Astrocyte (in vitro differentiated cells and primary cell): ENCODE results near the gene AKR1B15. TPM values are rescaled to one million over a fixed set of nuclear protein-coding genes. Genes with fewer than 3 reads are reported as not detected.

Experiments
- DNase-seq: peaks from one replicate; pipeline ENCODE4 v3.0.0-alpha.2; 2010; ENCODE audit warnings: low read depth
- FAIRE-seq: peaks from 2 replicates; lab custom pipeline; 2011; peaks lifted over from hg19 to GRCh38; lab: Jason Lieb, UNC
- H2AFZ ChIP-seq: 2 replicates; pipeline ENCODE4 v1.6.0; 2012; ENCODE audit warnings: low read depth, low read length, inconsistent platforms
- H3K27ac ChIP-seq: 2 replicates; pipeline ENCODE4 v1.5.1; 2011; ENCODE audit warnings: low read depth, low read length, inconsistent platforms
- H3K27me3 ChIP-seq: 2 replicates; pipeline ENCODE4 v1.6.0; 2011; ENCODE audit warnings: low read length, inconsistent platforms; ENCODE audit not compliant: insufficient read depth
- H3K36me3 ChIP-seq: 2 replicates; pipeline ENCODE4 v1.5.1; 2011; ENCODE audit warnings: low read length, inconsistent platforms; ENCODE audit not compliant: insufficient read depth
- H3K4me1 ChIP-seq: 2 replicates; pipeline ENCODE4 v1.5.1; 2011; ENCODE audit warnings: low read length, inconsistent platforms; ENCODE audit not compliant: insufficient read depth
- H3K4me2 ChIP-seq: 2 replicates; pipeline ENCODE4 v1.6.0; 2012; ENCODE audit warnings: low read length, inconsistent platforms
- H3K4me3 ChIP-seq: 2 replicates; pipeline ENCODE4 v1.5.1; 2011; ENCODE audit warnings: low read depth, mild to moderate bottlenecking, low read length, inconsistent platforms; ENCODE audit not compliant: insufficient read depth
- H3K79me2 ChIP-seq: 2 replicates; pipeline ENCODE4 v1.6.0; 2012; ENCODE audit warnings: mild to moderate bottlenecking, low read length, inconsistent platforms; ENCODE audit not compliant: insufficient read depth
- H3K9ac ChIP-seq: 2 replicates; pipeline ENCODE4 v1.6.0; 2012; ENCODE audit warnings: mild to moderate bottlenecking, low read length, inconsistent platforms
- H3K9me3 ChIP-seq: 2 replicates; pipeline ENCODE4 v1.5.1; 2012; ENCODE audit warnings: low read depth, mild to moderate bottlenecking, low read length, inconsistent platforms; ENCODE audit not compliant: insufficient read depth
- H4K20me1 ChIP-seq: 2 replicates; pipeline ENCODE4 v1.6.0; 2012; ENCODE audit warnings: low read length, inconsistent platforms; ENCODE audit not compliant: insufficient read depth
- H3K27ac Mint-ChIP-seq: one replicate; pipeline ENCODE4 v1.8.0; 2021; ENCODE audit warnings: mild to moderate bottlenecking, mixed read lengths; ENCODE audit not compliant: unreplicated experiment
- H3K27me3 Mint-ChIP-seq: one replicate; pipeline ENCODE4 v1.8.0; 2021; ENCODE audit warnings: low read depth, mixed read lengths; ENCODE audit not compliant: unreplicated experiment
- H3K36me3 Mint-ChIP-seq: one replicate; pipeline ENCODE4 v1.8.0; 2021; ENCODE audit warnings: low read depth, mixed read lengths; ENCODE audit not compliant: unreplicated experiment
- H3K4me1 Mint-ChIP-seq: one replicate; pipeline ENCODE4 v1.8.0; 2021; ENCODE audit warnings: low read depth, mixed read lengths; ENCODE audit not compliant: unreplicated experiment
- H3K4me3 Mint-ChIP-seq: one replicate; pipeline ENCODE4 v1.8.0; 2021; ENCODE audit warnings: mild to moderate bottlenecking, moderate library complexity, mixed read lengths; ENCODE audit not compliant: unreplicated experiment
- H3K9me3 Mint-ChIP-seq: one replicate; pipeline ENCODE4 v1.8.0; 2021; ENCODE audit warnings: mild to moderate bottlenecking, mixed read lengths; ENCODE audit not compliant: unreplicated experiment
- CTCF ChIP-seq: IDR thresholded peaks from 2 replicates; pipeline ENCODE4 v1.5.1; 2011; ENCODE audit warnings: low read depth, mild to moderate bottlenecking, inconsistent platforms, low read length, moderate library complexity; ENCODE audit not compliant: insufficient read depth
- EZH2 ChIP-seq: IDR thresholded peaks from 2 replicates; pipeline ENCODE4 v1.6.1; 2012; ENCODE audit warnings: mild to moderate bottlenecking, low read length, inconsistent platforms; ENCODE audit not compliant: insufficient read depth
- total RNA-seq: library from RNA; stranded (reverse); gene quantifications from 2 replicates; pipeline ENCODE4 v1.2.1, GENCODE V29; 2021

Gene AKR1B15
- total RNA-seq, 1 donor from 2014 or later, result not detected

GRCh38 chr7:134605978-134606923 is 57.3 kb downstream of the AKR1B15 start:
- peak; percentile 11 for DNase-seq

GRCh38 chr7:134611611-134612151 is 62.8 kb downstream of the AKR1B15 start:
- H3K27me3 ChIP-seq, result no peaks in the 10 kb centered on the region
- H3K36me3 Mint-ChIP-seq, result no peaks in the 10 kb centered on the region
- DNase-seq, result no peak
- H3K36me3 ChIP-seq, result no peaks in the 10 kb centered on the region
- no peaks in the 10 kb centered on the region for H3K9me3 Mint-ChIP-seq
- no peaks in the 10 kb centered on the region for H3K79me2 ChIP-seq
- FAIRE-seq, result no peak
- H3K4me1 Mint-ChIP-seq, result peaks cover 8% of the 10 kb centered on the region
- H3K27ac ChIP-seq, result no peak overlapping the region
- H3K9me3 ChIP-seq, result no peaks in the 10 kb centered on the region
- peaks cover 13% of the 10 kb centered on the region for H3K4me1 ChIP-seq
- no peaks in the 10 kb centered on the region for H4K20me1 ChIP-seq
- TF ChIP-seq CTCF (no peak), EZH2 (no peak)
- no peak overlapping the region for H3K27ac Mint-ChIP-seq
- H3K9ac ChIP-seq, result no peak overlapping the region
- no peak overlapping the region for H3K4me3 ChIP-seq
- peaks cover 8% of the 10 kb centered on the region for H3K27me3 Mint-ChIP-seq
- no peak overlapping the region for H3K4me2 ChIP-seq
- no peak overlapping the region for H3K4me3 Mint-ChIP-seq
- H2AFZ ChIP-seq, result no peak overlapping the region

More at GRCh38 chr7:134605978-134606923, 57.3 kb downstream of the AKR1B15 start:
- no peaks in the 10 kb centered on the region for H3K27me3 ChIP-seq
- H4K20me1 ChIP-seq, result no peaks in the 10 kb centered on the region
- Mint-ChIP-seq H3K27me3 (peaks cover 8% of the 10 kb centered on the region), H3K4me1 (peaks cover 4% of the 10 kb centered on the region), H3K36me3 (no peaks in the 10 kb centered on the region), H3K4me3 (no peak overlapping the region), H3K9me3 (peaks cover under 1% of the 10 kb centered on the region), H3K27ac (no peak overlapping the region)
- H3K9me3 ChIP-seq, result no peaks in the 10 kb centered on the region
- FAIRE-seq, result no peak
- H2AFZ ChIP-seq, result no peak overlapping the region
- H3K4me2 ChIP-seq, result peak overlapping the region; percentile 76
- no peak overlapping the region for H3K9ac ChIP-seq
- peak overlapping the region; percentile 18 for H3K4me3 ChIP-seq
- no peaks in the 10 kb centered on the region for H3K79me2 ChIP-seq
- TF ChIP-seq EZH2, result no peak
- TF ChIP-seq CTCF, result peak; percentile 94
- no peaks in the 10 kb centered on the region for H3K36me3 ChIP-seq
- H3K27ac ChIP-seq, result no peak overlapping the region
- no peaks in the 10 kb centered on the region for H3K4me1 ChIP-seq
